ENCODE results near the gene CIZ1.

Gene CIZ1

DNA sequence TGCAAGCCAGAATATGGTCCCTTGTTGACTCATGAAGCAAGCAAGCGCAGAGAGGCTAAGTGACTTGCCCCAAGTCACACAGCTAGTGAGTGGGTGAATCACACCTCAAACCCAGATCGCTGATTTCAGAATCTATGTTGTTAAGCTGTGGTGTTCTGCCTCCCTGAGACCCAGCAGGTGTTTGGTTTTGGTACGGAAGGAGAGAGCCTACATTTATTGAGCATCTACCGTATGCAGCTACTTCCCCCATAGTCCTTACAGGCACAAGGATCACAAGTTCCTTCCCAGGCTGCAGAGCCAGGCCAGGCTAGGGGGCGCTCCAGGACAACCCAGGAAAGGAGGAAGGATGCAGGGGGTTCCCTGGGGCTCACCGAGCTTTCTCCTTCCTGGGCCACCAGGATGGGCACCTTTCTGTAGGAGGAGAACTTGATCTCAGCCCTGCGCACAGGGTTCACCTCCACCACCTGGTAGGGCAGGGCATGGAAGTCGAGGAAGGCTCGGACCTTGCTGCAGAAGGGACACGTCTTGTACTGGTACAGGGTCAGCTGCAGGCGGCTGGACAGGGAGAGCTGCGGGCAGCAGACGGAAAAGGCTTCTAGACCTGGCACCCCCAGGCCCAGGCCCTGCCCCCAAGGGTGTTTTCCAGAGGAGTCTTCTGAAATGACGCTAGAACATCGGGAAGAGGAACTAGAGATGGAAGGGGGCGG is 66.3 kb downstream of the CIZ1 start:
- DNase-seq (ENCODE audit: low spot score): no peak

DNA sequence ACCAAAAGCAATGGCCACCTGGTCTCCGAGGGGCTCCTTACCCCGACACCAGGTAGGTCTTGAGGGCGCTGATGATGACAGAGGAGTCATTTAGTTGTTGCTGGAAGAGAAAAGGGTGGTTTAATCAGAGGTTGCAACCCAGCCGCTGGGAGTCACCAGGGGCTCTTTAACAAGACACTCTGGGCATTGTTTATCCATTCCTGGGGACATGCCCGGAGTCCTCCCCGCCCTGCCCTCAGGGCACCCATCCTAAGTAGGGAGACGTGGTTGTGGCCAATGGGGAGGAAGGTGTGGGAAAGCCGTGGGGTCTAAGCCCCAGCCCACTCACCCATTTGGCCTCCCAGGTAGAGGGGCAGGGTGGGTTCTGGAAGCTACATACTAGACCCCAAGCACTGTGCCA is 66.9 kb downstream of the CIZ1 start:
- no peak for DNase-seq (ENCODE audit: low spot score)

DNA sequence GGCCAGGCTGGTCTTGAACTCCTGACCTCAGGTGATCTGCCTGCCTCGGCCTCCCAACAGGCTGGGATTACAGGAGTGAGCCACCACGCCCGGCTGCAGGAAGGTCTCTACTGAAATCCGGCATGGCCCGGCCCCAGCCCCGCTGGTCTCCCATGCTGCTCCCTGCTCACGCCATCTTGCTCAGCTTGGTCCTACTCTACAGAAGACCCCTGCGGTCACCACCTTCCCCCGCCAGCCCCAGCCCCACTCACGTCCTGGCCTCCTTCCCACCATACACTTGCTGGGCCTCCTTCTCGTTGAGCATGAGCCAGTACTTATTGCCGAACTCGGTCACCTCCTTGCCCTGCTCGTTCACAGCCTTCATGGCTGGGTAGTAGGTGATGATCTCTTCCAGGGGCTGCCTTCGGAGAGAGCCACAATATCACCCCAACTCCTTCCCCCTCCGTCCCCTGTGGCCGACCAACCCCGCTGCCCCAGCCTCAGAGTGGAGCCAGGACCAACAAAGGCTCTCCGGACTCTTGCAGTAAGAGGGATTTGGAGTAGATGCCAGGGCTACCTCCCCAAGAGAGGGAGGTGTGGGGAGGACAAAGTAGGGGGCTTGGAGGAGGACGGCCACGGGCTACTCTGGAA is 67.8 kb downstream of the CIZ1 start:
- no peak for DNase-seq (ENCODE audit: low spot score)

DNA sequence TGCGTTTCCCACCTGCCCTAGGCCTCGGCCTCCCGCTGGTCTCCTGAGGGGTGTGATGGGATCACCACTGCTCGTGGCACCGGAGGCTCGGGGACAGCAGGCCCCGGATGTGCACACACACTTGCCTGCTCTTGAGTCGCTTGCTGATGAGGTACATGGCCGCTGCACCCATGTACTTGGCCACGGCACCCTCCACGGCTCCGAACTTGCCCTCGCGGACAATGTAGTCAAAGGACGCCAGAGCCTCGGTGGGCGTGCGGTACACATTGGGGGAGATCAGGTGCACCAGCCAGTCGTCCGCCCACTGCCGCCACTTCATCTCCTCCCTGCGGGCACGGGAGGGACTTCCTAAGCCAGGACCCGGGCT is 68.6 kb downstream of the CIZ1 start:
- no peak for DNase-seq (ENCODE audit: low spot score)

DNA sequence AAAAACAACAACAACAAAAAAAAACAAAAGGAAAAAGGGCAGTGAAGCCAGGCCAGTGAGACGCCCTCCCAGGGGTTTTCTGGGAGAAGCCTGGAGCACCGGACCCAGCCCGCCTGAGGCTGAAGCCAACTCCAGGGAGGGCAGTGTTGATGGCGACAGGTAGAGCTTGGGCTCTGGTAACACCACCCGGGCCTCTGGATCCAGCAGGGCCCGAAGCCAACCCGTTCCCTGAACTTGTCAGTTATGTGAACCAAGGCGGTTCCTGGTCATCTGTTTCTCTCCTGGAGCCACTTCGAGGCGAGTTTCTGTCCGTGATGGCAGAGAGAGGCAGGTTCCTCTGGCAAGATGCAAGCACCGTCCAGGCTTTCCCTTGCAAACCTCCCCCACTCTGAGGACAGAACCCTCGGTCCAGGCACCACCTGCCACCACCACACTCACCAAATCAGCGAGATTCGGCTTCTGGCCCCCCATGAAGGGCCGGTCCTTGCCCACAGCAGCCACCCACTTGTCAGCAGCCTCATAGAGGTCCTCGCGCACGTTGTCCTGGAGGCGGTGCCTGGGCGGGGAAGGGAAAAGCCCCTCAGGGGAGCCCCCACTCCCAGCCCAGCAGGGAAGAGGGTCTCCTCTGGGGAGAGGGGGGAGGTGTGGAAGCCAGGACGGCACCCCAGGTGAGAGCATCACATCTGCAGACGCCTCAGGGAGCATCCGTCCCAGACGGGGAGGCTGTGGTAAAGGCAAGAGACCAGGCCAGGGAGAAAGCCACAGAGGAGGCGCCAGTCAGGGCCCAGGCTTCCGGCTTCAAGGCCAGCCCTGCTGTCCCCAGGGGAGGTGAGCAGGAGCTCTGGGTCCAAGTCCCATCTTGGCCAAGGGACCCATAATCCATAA is 69.2 kb downstream of the CIZ1 start:
- DNase-seq (ENCODE audit: low spot score): no peak

DNA sequence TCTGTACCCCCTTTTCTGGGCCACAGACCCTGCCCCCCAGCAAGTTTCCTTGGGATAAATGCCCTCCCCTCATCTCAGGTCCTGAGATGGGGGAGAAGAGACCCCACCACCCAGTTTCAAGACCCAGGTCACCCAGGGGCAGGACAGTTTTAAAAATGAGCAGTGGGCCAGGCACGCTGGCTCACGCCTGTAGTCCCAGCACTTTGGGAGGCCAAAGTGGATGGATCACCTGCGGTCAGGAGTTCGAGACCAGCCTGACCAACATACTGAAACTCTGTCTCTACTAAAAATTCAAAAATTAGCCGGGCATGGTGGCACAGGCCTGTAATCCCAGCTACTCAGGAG is 69.9 kb downstream of the CIZ1 start:
- DNase-seq (ENCODE audit: low spot score): no peak

DNA sequence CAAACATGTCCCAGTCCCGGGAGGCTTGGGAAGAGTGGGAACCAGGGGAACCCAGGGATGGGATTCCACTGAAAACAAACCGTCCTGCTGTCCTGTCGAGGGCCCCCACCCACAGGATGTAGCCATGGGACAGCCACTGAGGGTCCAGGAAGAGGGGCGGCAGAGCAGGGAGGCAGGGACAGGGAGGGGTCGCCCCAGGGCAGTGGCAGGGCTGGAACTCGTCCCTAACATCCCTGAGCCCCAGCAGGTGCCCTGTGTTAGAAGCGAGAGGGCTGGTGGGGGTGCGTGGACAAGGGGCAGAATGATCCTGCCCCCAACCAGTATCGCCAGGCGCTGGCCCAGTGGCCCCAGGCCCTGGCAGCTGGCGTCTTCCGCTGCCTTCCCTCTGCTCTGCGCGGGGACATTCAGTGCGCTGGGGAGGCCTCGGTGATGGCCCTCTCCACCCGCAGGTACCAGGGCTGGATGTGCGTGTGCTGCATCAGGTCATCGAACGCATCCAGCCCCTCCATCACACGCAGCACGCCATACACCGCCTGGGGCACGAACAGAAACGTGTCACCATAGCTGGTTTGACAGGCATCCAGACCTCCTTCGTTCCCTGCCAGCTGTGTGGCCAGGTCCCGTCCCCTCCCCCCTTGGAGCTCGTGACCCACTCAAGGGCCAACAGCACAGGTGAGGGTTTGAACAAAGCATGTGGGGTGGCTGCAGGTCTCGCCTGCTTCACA is 70.5 kb downstream of the CIZ1 start:
- DNase-seq (ENCODE audit: low spot score): no peak

DNA sequence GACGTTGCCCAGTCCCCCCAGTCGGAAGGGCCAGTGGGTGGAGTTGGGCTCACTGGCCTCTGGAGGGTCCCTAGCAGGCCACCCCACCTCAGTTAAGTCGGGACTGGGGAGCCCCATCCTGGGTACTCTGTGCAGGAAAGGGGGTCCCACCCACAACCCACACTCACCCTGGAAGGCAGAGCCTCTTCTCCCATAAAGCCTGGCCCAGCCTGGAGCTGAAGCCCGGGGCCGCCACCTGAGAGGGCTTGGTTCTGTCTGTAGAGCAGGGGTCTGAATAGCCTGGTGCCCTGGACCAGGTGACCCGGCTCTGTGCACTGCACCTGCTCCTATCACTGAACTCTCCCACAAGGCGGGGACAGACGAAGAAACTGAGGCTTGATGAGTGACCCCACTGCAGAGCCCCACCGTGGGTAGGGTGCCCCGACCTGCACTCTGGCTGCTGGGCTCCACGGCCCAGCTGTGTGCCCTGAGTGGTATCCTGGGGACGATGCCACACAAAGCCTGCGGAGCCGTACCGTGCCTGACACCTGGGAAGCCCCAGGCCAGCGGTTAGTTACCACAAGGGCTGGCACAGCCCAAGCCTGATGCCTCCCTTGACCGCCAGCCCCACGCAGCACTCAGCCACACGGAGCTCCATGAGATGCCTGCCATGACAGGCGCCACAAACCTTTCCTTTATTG is 71.2 kb downstream of the CIZ1 start:
- DNase-seq (ENCODE audit: low spot score): no peak

DNA sequence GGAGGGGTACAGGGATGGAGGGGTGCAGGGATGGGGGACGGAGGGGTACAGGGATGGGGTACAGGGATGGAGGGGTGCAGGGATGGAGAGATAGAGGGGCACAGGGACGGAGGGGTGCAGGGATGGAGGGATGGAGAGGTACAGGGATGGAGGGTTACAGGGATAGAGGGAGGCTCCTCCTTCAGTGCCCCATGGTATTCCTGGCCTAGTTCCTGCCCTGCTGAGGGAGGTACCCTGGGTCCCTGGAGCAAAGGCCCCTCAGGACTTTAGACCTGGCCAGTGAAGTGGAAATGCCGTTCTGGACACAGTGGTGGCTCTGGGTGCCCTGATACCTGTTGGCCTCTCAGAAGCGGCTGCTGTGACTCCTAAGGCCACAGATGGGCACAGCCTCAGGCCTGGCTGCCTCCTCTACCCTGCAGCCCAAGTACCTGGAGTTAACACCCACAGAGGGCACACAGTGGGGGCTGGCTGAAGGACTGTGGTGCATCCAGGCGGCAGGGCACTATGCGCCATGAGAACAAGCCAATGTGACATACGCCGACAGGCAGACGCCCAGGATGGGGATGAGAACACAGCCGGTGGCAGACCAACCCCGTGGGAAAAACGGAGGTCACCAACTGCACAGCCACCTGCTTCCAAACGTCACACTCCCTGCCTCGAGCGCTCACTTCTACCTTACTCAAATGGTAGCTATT is 72.3 kb downstream of the CIZ1 start:
- DNase-seq (ENCODE audit: low spot score): no peak

DNA sequence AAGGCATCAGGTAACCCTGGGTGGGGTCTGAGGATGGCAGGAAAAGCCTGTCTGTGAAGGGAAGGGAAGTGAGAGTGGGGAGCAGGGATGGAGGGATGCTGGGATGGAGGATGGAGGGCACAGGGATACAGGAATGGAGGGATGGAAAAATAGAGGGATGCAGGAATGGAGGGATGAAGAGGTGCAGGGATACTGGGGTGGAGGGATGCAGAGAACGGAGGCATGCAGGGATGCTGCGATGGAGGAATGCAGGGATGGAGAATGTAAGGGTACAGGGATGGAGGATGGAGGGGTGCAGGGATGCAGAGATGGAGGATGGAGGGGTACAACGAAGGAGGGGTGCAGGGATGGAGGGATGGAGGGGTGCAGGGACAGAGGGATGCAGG is 72.9 kb downstream of the CIZ1 start:
- DNase-seq (ENCODE audit: low spot score): no peak

DNA sequence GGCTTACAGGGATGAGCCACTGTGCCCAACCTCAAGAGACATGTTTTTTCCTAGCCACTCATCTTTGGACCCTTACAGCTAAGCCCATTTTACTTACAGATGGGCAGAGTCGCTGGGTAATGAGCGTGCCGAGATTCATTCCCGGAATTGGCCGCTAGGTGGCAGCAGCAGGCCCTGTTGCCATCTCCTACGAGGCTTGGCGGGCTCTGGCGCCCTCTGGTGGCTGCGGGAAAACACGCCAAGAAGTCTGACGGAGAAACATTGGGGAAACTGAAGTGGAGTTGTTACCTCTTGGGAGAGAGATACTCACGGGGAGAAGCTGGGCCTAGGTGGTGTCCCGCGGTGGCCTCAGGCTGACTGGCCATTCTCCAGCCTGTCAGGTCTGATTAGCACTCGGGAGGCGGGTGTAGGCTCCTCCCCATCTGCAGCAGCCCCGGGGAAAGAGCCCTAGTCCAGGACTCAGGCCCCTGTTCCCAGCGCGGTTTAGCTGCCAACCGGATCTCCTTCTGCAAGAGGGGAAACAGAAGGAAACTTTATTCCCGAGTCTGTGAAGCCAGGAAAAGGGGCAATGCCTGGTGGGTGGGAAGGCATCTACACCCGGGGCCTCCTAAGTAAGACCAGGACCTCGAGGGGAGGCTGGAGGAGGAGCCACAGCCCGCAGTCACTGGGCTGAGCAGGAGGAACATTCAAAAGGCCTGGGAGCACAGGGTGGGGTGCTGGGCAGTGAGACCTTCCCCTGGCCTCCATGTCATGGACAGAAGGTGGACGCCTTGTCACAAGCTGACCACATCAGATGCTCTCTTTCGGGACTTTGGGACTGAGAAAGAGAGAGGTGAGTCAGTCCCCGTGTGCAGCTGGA is 73.5 kb downstream of the CIZ1 start:
- DNase-seq (ENCODE audit: low spot score): peak; percentile 93

DNA sequence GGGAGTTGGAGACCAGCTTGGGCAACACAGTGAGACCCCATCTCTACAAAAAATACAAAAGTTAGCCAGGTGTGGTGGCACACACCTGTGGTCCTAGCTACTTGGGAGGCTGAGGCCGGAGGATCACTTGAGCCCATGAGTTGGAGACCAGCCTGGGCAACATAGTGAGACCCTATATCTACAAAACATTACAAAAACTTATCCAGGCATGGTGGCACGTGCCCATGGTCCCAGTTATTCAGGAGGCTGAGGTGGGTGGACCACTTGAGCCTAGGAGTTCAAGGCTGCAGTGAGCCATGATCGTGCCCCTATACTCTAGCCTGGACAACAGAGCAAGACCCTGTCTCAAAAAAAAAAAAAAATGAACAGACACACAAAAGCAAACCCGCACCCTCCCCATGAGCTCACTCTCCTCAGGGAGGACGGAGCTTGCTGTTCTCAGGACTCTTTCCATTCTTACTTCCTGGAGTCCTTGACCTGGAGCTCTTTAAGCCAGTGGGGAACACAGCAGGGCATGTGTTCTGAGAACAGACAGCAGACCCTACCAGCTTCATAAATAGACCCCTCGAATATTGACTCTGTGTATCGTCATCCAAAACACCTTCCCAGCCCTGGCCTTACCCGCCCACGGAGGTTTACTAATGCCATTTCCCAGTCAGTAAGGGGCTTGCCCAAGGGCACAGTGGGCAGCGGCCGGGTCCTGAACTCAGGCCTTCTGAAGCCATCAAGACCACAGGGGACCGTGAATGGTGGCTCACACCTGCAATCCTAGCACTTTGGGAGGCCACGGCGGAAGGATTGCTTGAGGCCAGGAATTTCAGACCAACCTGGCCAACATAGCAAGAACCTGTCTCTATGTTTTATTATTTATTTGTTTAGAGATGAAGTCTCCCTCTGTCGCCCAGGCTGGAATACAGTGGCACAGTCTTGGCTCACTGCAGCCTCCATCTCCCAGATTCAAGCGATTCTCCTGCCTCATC is 75.0 kb downstream of the CIZ1 start:
- no peak for DNase-seq (ENCODE audit: low spot score)
